ENCODE results near the gene ZSCAN18.

The ZSCAN18 gene

DNA sequence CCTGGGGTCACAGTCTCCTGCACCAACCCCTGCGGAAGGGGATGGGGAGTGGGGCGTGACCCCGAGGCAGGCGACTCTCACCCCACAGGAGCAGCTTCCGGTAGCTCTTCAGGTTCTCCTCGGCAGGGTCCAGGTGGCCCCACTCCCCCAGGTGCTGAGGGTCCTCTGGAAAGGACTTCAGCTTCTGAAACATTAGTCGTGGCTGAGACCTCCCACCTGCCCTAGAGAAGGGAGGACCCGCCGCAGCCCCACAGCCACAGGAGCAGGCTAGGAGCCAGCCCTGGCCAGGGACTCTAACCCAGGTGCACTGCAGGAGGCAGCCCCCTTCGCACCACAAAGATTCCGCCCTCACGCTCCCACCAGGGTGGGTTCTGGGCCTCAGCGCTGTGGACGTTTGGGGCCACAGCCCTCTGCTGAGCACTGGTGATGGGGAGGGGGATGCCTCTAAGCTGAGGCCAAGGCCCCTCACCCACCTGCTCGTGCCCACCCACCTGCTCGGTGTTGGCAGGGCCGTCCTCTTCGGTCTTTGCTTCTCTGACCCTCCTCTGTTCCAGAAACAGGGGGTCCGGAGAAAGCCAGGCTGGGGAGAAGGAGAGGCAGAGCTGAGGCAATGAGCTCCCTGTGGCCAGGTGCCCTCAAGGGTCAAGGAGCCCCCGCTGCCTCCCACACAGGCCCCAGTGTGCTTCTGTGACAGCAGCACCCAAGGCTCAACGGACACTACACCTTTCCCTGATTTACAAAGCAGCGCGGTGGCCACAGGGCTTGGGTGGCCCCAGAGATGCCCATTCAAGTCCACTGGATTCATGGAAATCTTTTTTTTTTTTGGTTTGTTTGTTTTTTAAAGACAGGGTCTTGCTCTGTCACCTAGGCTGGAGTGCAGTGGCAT, 11.0 kb downstream of the ZSCAN18 start:
- DNase-seq (ENCODE audit: low read depth in 3 of 3), result no peak

DNA sequence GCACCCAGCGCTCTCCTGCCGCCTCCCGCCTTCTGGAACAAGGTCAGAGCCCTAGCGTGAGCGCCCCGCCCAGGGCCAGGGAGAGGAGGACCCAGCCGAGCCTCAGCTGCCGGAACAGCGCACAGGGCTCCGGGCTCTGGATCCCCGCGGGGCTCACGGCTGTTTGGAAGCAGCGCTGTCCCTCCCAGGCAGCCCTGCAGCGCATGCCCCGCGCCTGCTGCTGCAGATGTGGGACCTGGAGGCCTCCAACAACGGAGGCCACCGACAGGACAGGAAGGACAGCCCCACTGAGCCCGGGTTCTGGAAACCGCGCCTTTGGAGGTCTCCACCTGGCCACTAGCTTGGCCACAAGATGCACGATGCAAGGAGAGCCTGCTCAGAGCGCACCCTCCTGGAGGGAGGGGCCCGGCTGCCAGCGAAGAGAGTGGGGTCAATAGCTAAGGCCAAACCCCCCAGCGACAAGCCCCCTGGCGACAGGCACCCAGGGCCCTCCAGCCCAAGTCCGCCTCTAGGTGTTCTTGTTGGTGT, 12.6 kb downstream of the ZSCAN18 start:
- no peak for DNase-seq (ENCODE audit: low read depth in 3 of 3)

DNA sequence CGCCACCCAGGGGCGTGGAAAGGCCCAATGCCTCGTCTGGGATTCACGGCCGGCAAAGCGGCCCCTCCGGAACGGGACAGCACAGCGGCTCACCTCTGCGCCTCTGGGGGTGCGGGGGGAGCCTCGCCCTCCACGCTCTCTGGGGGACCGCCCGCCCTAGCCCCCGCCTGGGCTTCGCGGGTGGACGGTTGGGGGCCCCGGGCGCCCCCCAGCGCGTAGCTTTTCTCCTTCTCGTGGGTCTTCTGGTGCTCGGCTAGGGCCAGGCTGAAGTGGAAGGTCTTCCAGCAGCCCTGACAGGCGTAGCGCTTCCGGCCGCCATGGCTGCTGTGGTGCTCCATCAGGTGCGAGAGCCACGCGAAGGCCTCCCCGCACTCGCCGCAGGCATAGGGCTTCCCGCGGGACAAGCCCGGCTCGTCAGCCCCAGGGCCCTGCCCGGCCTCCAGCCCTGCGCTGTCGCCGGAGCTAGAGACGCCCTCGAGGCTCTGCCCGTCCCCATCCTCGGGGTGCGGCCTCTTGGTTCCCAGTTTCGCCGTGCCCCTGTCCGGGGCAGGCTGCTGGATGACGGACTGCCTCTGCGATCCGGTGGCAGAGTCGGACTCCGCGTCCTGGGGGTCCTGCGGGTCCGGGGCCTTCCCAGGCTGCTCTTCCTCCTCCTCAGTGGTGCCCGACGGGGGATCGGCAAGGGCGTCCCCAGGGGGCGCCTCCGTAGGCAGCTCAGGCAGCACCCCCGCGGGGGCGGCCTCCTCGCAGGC, 13.3 kb downstream of the ZSCAN18 start:
- DNase-seq (ENCODE audit: low read depth in 3 of 3), result no peak

DNA sequence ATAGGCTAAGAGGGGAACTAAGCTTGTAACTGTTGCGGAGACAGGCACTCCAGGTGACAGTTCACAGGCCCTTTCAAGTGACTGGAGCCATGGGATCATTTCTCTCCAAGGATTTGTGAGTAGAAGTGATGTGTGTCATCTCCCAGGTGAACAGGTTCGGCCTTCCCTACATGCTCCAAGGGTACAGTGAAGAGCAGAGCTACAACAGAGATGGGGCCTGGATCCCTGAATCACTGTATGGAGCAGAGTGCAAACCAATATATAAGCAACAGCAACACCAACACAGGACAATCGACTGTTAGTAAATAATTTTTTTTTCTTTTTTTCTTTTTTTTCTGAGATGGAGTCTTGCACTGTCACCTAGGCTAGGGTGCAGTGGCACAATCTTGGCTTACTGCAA, 15.0 kb downstream of the ZSCAN18 start:
- no peak for DNase-seq (ENCODE audit: low read depth in 3 of 3)

DNA sequence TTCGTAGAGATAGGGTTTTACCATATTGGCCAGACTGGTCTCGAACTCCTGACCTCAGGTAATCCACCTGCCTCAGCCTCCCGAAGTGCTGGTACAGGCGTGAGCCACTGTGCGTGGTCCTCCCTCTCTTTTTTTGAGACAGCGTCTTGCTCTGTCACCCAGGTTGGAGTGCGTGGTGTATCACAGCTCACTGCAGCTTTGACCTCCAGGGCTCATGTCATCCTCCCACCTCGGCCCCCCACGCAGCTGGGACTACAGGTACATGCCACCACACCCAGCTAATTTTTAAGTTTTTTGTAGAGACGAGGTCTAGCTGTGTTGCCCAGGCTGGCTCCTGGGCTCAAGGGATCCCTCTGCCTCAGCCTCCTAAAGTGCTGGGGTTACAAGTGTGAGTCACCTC, 18.2 kb downstream of the ZSCAN18 start:
- no peak for DNase-seq (ENCODE audit: low read depth in 3 of 3)

DNA sequence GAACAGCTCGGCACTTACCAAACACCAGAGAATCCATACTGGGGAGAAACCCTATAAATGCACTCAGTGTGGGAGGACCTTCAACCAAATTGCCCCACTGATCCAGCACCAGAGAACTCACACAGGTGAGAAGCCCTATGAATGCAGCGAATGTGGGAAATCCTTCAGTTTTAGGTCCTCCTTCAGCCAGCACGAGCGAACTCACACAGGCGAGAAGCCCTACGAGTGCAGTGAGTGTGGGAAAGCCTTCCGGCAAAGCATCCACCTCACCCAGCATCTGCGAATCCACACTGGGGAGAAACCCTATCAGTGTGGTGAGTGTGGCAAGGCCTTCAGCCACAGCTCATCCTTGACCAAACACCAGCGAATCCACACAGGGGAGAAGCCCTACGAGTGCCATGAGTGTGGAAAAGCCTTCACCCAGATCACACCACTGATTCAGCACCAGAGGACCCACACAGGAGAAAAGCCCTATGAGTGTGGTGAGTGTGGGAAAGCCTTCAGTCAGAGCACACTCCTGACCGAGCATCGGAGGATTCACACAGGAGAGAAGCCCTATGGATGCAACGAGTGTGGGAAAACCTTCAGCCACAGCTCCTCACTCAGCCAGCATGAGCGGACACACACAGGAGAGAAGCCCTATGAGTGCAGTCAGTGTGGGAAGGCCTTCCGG, 30.7 kb downstream of the ZSCAN18 start:
- DNase-seq (ENCODE audit: low read depth in 3 of 3), result no peak

DNA sequence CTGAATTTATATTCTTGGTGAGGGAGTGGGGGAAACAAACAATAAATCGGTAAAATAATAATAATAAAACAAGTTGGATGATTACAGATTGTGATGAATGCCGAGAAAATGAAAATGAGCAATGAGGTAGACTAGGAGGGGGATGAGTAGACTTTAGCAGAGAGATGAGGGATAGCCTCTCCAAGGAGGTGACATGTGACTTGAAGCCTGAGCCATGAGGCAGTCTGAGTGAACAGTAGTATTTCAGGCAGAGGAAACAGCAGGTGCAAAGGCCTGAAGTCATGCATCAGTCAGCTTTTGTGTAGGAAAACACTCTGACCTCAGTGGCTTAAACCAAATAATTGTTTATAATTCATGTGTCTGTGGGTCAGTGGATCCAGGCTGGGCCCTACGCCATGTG, 34.3 kb downstream of the ZSCAN18 start:
- no peak for DNase-seq (ENCODE audit: low read depth in 3 of 3)

DNA sequence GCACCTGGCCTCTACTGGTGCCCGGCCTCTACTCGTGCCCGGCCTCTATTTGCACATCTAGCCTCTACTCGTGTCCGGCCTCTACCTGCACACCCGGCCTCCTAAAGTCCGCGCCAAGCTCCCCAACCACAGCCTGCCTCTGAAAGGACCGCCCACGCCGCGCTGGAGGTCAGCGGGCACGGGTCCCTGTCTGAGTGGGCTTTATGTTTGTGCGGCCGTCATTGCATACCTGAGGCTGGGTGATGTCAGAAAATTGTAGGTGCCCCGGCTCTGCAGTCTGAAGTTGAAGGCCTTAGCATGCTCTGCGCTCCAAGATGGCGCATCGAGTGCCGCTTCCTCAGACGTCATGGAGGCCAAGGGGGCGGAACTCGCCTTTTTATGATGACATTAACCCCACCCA, 37.8 kb downstream of the ZSCAN18 start:
- no peak for DNase-seq (ENCODE audit: low read depth in 3 of 3)

DNA sequence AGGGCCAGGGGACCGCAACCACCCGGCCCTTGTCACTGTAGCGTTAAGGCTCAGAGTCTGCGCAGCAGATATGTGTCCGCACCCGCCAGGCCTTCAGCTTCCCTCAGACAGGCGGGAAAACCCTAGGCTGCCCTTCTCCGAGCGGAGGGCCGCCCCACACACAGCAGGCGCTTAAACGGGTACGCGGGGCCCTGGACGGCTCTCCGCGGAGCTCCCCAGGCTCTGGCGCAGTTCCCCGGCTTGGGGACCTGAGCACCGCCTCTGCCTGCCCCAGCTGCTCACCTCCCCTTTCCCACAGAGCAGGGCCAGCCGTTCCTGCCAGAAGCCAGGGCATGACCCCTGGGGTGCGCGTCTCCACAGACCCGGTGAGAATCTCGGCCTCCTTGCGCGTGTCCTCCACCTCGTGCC, 38.4 kb downstream of the ZSCAN18 start:
- no peak for DNase-seq (ENCODE audit: low read depth in 3 of 3)

DNA sequence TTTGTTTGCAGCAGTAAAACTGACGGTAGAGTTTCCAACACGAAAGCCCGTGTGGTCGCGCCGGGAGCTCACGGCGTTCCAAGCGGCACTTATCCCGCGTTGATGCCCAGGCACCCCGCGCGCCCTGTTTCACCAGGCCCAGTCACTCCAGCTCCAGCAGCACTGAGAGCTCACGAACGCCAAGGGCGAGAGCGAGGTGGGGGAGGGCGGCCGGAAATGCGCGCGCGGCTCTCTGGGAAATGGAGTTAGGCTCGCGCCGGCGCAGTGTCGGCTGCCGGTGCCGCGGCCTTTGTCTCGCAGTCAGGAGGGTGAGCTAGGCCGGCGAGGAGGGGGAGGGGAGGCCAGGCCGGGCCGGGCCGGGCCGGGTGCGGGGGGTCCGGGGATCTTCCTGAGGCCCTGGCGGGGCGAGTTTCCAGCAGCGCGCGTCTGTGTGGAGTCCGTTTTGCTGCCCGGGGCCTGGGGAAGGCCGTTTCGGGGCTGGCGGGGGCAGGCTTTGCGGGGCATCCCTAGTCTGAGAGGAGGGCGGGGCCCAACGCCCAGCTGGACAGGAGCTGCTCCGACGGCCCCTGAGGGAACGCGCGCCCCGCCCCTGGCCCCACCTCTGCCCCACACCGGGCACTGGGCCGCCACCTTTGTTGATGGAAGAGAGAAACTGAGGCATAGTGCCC, 38.9 kb downstream of the ZSCAN18 start, which contains the start of gene ZNF135:
Gene ZNF135, plus strand, starts transcription at position 280 of the 668 bp plus-strand sequence. CDS start 721 bp downstream, outside the sequence.
- DNase-seq (ENCODE audit: low read depth in 3 of 3), result peak; percentile 21 to 38 (median 22)

DNA sequence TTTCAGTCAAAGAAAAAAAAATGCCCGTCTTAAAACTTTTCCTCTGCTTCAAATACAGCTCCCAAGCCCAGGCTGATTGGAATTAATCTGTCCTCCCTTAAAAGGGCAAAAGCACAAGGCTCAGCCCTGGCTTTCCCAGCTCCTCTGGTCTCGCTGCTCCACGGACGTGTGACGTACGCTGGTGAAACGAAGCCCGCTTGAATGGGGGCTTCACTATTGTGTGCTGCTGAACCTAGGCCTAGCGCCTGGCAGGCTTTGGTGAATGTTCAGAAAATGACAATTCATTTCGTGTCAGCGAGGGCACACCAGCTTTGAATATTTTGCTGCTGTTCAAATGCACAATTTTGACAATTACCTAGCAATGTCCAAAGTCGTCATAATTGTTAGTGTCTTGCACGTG, 39.6 kb downstream of the ZSCAN18 start:
- DNase-seq (ENCODE audit: low read depth in 3 of 3), result no peak

DNA sequence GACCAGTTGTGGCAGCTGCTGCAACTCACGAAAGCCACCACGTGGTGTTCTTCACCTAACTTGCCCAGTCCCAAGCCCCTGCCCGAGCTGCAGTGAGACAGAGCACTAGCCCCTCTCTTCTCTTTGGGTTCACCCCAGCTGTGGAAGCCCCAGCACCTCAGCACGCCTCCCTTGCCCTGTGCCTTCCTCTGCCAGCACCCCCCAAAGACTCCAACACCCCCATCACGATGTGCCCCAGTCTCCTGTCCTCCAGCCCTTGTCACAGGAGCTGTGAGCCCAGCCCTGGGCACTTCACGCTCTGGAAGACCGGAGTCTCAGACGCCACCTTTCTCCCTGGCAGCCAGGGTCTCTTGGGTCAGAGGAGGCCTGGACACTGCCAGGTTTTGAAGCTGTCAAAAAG, 41.2 kb downstream of the ZSCAN18 start:
- no peak for DNase-seq (ENCODE audit: low read depth in 3 of 3)

DNA sequence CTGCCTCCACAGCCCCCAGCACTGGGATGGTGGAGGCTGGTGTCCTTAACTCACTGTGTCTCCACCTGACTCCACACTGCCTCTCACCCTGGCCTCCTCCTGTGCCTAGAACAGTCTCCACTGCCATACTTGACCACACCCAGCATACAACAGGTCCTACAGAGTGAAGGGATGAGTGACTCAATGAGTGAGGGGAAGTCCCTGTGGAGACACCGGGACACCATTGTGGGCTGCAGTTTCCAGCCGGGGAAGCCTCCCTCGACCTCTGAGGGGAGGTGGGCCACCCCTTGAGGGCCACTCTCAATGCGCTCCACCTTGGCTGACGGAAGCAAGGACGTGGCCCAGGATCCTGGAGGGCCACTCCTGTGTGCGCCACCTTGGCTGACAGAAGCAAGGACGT, 41.8 kb downstream of the ZSCAN18 start:
- DNase-seq (ENCODE audit: low read depth in 3 of 3), result no peak

DNA sequence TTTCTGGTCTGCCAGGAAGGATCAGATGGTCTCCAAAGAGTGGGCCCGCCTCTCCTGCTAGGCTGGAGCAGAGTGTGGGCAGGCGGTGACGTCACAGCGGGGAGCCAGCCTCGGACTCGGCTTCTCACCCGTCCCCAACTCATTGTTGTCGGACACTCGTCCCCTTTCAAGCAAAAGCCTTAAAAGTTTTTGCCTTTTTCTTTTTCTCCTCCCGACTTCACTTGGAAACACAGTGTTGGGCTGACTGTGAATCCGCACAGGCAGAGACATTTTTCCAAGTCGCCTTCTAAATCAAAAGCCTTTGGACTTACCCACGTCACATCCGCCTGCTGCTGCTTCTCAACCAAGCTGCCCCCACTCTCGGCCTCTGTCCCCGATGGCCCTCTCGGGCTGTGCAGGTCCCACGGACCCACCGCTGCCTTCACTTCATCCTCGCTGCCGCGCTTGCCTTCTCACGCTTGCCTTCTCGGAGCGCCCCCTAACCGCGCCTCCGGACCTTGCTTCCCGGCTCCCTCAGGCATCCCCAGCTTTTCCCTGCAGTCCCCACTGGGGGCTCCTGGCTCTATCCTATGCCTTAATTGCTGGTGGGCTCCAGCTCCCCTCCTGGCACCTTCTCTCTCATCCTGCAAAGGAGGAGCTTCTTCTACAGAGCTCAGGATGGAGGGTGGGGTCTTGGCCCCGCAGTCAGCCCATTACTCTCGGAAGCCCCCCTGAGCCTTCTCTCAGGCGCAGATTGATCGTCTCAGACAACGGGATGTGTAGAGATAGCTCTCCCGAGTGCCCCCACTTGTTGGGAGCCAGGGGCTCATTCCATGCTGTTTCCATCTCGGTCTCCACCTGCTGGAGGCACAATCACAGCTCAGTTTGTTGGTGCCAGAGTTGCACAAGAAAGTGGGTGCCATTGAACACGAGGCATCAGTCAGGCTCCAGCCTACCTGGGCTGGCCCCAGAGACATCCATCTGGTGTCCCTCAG, 42.8 kb downstream of the ZSCAN18 start:
- DNase-seq (ENCODE audit: low read depth in 3 of 3), result no peak

DNA sequence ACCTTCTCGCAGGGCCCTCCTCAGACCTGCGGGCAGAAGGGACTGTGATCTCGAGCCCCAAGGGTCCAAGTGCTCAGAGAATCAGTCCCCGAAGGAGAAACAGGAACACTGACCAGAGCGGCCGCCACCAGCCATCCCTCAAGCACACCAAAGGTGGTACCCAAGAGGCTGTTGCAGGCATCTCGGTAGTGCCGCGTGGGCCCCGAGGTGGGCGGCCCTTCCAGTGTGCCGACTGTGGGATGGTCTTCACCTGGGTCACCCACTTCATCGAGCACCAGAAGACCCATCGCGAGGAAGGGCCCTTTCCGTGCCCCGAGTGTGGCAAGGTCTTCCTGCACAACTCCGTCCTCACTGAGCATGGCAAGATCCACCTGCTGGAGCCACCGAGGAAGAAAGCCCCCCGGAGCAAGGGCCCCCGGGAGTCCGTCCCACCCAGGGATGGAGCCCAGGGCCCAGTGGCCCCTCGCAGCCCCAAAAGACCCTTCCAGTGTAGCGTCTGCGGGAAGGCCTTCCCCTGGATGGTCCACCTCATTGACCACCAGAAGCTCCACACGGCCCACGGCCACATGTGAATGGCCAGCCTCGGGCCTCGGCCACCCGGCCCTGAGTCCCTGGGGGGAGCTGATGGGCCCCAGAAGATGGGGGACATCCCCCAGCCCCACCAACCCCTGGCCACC, 44.4 kb downstream of the ZSCAN18 start:
- DNase-seq (ENCODE audit: low read depth in 3 of 3), result no peak

DNA sequence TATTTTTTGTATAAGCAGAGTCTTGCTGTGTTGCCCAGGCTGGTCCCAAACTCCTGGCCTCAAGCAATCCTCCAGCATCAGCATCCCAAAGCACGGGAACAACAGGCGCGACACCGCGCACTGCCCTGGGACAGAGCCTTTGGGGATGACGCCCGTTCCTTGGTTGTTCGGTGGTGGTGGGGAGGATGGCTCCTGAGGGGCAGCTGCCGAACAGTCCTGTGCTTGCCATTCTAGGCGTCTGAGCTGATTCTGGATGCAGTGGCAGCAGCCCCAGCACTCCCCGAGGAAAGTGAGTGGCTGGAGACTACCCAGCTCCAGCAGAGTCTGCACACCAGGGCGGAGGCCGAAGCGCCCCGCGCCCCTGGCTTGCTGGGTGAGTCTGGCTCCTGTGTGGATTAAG, 45.8 kb downstream of the ZSCAN18 start:
- no peak for DNase-seq (ENCODE audit: low read depth in 3 of 3)

DNA sequence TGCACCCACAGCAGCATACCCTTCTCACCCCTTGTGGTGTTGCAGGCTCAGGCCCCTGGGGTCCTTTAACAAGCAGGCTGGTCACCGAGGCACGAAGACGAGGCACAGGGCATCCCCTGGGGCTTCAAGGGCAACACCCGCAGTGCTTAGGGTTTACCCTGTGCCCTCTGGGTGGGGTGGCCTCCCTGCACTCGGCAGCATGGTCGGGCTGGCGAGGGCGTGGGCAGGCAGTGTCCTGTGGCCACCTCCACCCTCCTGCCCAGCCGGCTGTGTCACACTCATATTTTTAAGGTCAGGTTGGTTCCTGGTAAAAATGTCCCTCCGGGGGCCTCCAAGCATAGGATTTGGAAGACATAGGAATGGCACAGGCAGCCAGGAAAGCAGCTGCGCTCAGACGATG, 50.4 kb downstream of the ZSCAN18 start:
- DNase-seq (ENCODE audit: low read depth in 3 of 3), result no peak

DNA sequence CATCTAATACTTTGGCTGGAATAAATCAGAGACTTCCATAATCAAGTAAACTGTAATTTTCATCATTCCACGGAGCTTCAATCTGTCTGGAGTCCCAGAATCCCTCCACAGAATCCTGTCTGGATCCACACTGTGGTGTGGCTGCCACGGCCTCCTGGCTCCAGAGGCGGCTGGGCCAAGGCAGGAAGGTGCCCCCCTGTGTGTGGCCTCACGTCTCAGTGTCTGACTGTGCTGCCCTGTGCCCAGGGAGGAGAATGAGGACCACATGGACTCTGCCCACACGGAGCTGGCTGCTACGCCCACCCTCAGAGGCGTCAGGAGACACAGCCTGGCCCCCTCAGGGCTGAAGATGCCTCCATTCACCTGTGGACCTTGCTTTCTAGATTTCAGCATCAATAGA, 51.2 kb downstream of the ZSCAN18 start:
- no peak for DNase-seq (ENCODE audit: low read depth in 3 of 3)

DNA sequence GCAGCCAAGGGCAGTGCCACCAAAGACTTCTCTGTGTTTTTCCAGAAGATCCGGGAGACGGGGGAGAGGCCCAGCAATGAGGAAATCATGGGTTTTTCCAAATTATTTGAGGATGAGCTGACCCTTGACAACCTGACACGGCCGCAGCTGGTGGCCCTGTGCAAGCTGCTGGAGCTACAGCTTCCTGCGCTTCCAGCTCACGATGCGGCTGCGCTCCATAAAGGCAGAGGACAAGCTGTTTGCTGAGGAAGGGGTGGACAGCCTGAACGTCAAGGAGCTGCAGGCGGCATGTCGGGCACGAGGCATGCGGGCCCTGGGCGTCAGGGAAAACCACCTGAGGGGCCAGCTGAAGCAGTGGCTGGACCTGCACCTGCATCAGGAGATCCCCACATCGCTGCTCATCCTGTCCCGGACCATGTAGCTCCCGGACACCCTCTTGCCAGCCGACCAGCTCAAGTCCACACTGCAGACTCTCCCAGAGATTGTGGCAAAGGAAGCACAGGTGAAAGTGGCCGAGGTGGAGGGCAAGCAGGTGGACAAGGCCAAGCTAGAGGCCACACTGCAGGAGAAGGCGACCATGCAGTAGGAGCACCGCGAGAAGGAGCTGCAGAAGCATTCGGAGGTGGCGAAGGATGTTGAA, 52.5 kb downstream of the ZSCAN18 start:
- DNase-seq (ENCODE audit: low read depth in 3 of 3), result no peak
